HepG2 (cell line): ENCODE data around the gene ARFGAP1. TPM values are rescaled to one million over a fixed set of nuclear protein-coding genes. Genes with fewer than 3 reads are reported as not detected.

Experiments used
- ATAC-seq: fragments of 200-7000 bp; cut with Tn5 transposase; 3 replicates; pipeline ENCODE4 v1.9.1; 2020; ENCODE audit warnings: mild to moderate bottlenecking, moderate library complexity
- BruUV-seq: library from RNA; stranded (reverse); fragments of 400-500 nt; replicated peaks from 2 replicates; lab custom pipeline; 2021; lab: Mats Ljungman, UMichigan
- CTCF ChIA-PET: fragments of 300-600 bp; formaldehyde crosslinking; extraction: SDS; loops from one replicate; lab custom pipeline; 2021; ENCODE audit warnings: low total read pairs, inconsistent platforms, low intra/inter-chr PET ratio; lab: Yijun Ruan, JAX
- POLR2A ChIA-PET: fragments of 350-600 bp; sonication (Branson Sonifier 250); formaldehyde crosslinking; loops from one replicate; lab custom pipeline; 2020; ENCODE audit warnings: antibody characterized with exemption, inconsistent platforms; lab: Yijun Ruan, JAX
- DNase-seq: peaks from one replicate; pipeline ENCODE4 v3.0.0-alpha.2; 2015; ENCODE audit warnings: low spot score
- FAIRE-seq: peaks from 3 replicates; lab custom pipeline; 2011; peaks lifted over from hg19 to GRCh38; lab: Jason Lieb, UNC
- H2AFZ ChIP-seq: one replicate; pipeline ENCODE4 v1.6.1; 2011; ENCODE audit warnings: low read length, inconsistent platforms
- H3K27ac ChIP-seq: fragments of 300-600 bp; 3 replicates; pipeline ENCODE4 v1.8.0; 2011; ENCODE audit warnings: mixed run types, mild to moderate bottlenecking, mixed read lengths, low read length, inconsistent platforms; ENCODE audit not compliant: insufficient read depth; ENCODE audit errors: extremely low read length
- H3K27me3 ChIP-seq, 2 experiments: fragments of 200-600 bp in 1 of 2; 2 replicates in 1 of 2; 3 replicates in 1 of 2; pipeline versions ENCODE4 v1.6.0 to v1.8.0; 2011; ENCODE audit warnings: low read length in 2 of 2, mild to moderate bottlenecking in 2 of 2, moderate library complexity in 2 of 2, inconsistent platforms in 1 of 2; ENCODE audit not compliant: insufficient read depth in 2 of 2, control insufficient read depth in 1 of 2
- H3K36me3 ChIP-seq, 2 experiments: fragments of 200-600 bp in 1 of 2; replicated peaks in 1 of 2; 2 replicates in 1 of 2; 3 replicates in 1 of 2; pipeline versions ENCODE4 v1.5.1 to v1.8.0; 2011; ENCODE audit warnings: low read length in 2 of 2, inconsistent platforms in 1 of 2; ENCODE audit not compliant: insufficient read depth in 2 of 2, control insufficient read depth in 1 of 2
- H3K4me1 ChIP-seq: 2 replicates; pipeline ENCODE4 v1.5.1; 2012; ENCODE audit warnings: low read length, inconsistent platforms; ENCODE audit not compliant: insufficient read depth
- H3K4me2 ChIP-seq: 2 replicates; pipeline ENCODE4 v1.6.0; 2011; ENCODE audit warnings: low read depth, low read length, inconsistent platforms
- H3K4me3 ChIP-seq, 3 experiments: fragments of 200-600 bp in 1 of 3; sonication (generic), shearing (Covaris generic) in 1 of 3; replicated peaks in 1 of 3; 2 replicates each; pipeline ENCODE4 v1.5.1; 2011 to 2016; ENCODE audit warnings: low read length in 3 of 3, inconsistent platforms in 2 of 3, low read depth in 2 of 3, mild to moderate bottlenecking in 2 of 3, control low read depth in 1 of 3, mixed read lengths in 1 of 3; ENCODE audit not compliant: insufficient read depth in 1 of 3
- H3K79me2 ChIP-seq: one replicate; pipeline ENCODE4 v1.6.1; 2011; ENCODE audit warnings: low read length, inconsistent platforms; ENCODE audit not compliant: insufficient read depth
- H3K9ac ChIP-seq: 2 replicates; pipeline ENCODE4 v1.6.0; 2011; ENCODE audit warnings: mild to moderate bottlenecking, low read depth, low read length, inconsistent platforms; ENCODE audit not compliant: insufficient read depth
- H3K9me3 ChIP-seq: 2 replicates; pipeline ENCODE4 v1.5.1; 2012; ENCODE audit warnings: mild to moderate bottlenecking, low read length
- H4K20me1 ChIP-seq: 2 replicates; pipeline ENCODE4 v1.6.0; 2011; ENCODE audit warnings: inconsistent platforms, mild to moderate bottlenecking, low read length, moderate library complexity; ENCODE audit not compliant: insufficient read depth
- AGO2 ChIP-seq: fragments of 200-400 bp; formaldehyde crosslinking; optimal IDR thresholded peaks from 2 replicates; pipeline ENCODE3; 2017; ENCODE audit warnings: mild to moderate bottlenecking, low read depth, low read length, moderate library complexity
- FLYWCH1 ChIP-seq: sonication (generic); formaldehyde crosslinking; IDR thresholded peaks from 2 replicates; pipeline ENCODE4 v1.8.1; 2023; ENCODE audit warnings: mild to moderate bottlenecking, missing genetic modification reagents
- MATR3 ChIP-seq: sonication (generic); formaldehyde crosslinking; IDR thresholded peaks from 2 replicates; pipeline ENCODE4 v1.4.0; 2020; ENCODE audit warnings: missing genetic modification reagents
- POLR2A ChIP-seq, 2 experiments: IDR thresholded peaks; 2 replicates each; pipeline ENCODE4 v1.6.1; 2011; ENCODE audit warnings: low read depth in 2 of 2, low read length in 2 of 2, mild to moderate bottlenecking in 1 of 2, moderate library complexity in 1 of 2; ENCODE audit not compliant: insufficient read depth in 1 of 2
- POLR2AphosphoS5 ChIP-seq: IDR thresholded peaks from 2 replicates; pipeline ENCODE4 v1.6.1; 2012; ENCODE audit warnings: low read depth, low read length
- SMYD3 ChIP-seq: sonication (generic); formaldehyde crosslinking; IDR thresholded peaks from 2 replicates; pipeline ENCODE4 v1.8.1; 2023; ENCODE audit warnings: mild to moderate bottlenecking, missing genetic modification reagents
- SRSF4 ChIP-seq: fragments of 200-400 bp; formaldehyde crosslinking; IDR thresholded peaks from one replicate; pipeline ENCODE4 v1.6.1; 2018; ENCODE audit warnings: mild to moderate bottlenecking, low read depth, low read length, moderate library complexity; ENCODE audit not compliant: poor library complexity, severe bottlenecking
- TRIM24 ChIP-seq: sonication (generic); formaldehyde crosslinking; IDR thresholded peaks from 2 replicates; pipeline ENCODE4 v1.8.0; 2022; ENCODE audit warnings: mild to moderate bottlenecking, missing genetic modification reagents
- ZNF263 ChIP-seq: sonication (generic); formaldehyde crosslinking; IDR thresholded peaks from 2 replicates; pipeline ENCODE4 v1.4.0; 2020; ENCODE audit warnings: missing genetic modification reagents
- ZNF335 ChIP-seq: sonication (generic); formaldehyde crosslinking; IDR thresholded peaks from 2 replicates; pipeline ENCODE4 v1.4.0; 2020; ENCODE audit warnings: missing genetic modification reagents
- WGBS: methylation state at CpG from one replicate; pipeline ENCODE4 v1.1.6; 2017; ENCODE audit warnings: low lambda C conversion rate; 5-methylcytosine and 5-hydroxymethylcytosine counted together
- in situ Hi-C: cut with HindIII; loops from 2 replicates; pipeline ENCODE4 v1.10.0; 2017; ENCODE audit warnings: low pct_unique_long_range_greater_than_20kb; ENCODE audit not compliant: extremely low pct_ligation_motif_present
- intact Hi-C: fragments of 100-400 bp; cut with micrococcal nuclease; formaldehyde crosslinking; loops from one replicate; pipeline ENCODE4 v1.10.0; 2022; ENCODE audit not compliant: unreplicated experiment
- polyA plus RNA-seq, 8 experiments: library from polyadenylated mRNA; depleted of rRNA in 3 of 8; stranded (reverse) in 7 of 8; unstranded in 1 of 8; fragments of >200 nt; fragmentation: Illumina TruSeq in 4 of 8; extraction: Trizol in 4 of 8; gene quantifications; 2 replicates each; pipeline versions ENCODE4 v1.2.1 to v1.2.3, GENCODE V29; 2011 to 2016; ENCODE audit warnings: low read depth in 4 of 8, missing spikeins in 1 of 8, mixed read lengths in 1 of 8; ENCODE audit not compliant: insufficient read depth in 1 of 8
- total RNA-seq, 5 experiments: library from RNA; depleted of rRNA; stranded (reverse); fragments of >200 nt; fragmentation: Illumina TruSeq; extraction: Trizol; gene quantifications; 2 replicates each; pipeline ENCODE4 v1.2.3, GENCODE V29; 2016; ENCODE audit warnings: low read depth in 1 of 5
- TF ChIP-seq, protein P1 (sequence below): sonication (generic); formaldehyde crosslinking; IDR thresholded peaks from 2 replicates; pipeline ENCODE4 v1.8.0; 2022; ENCODE audit warnings: mild to moderate bottlenecking, missing genetic modification reagents, borderline replicate concordance
- TF ChIP-seq, protein P2 (sequence below): sonication (generic); formaldehyde crosslinking; IDR thresholded peaks from 2 replicates; pipeline ENCODE4 v1.8.1; 2023; ENCODE audit warnings: missing genetic modification reagents, inconsistent platforms, borderline replicate concordance
- TF ChIP-seq, protein P3 (sequence below): sonication (generic); formaldehyde crosslinking; IDR thresholded peaks from 2 replicates; pipeline ENCODE4 v1.4.0; 2020; ENCODE audit warnings: mild to moderate bottlenecking, missing genetic modification reagents
- TF ChIP-seq, protein P4 (sequence below): IDR thresholded peaks from 2 replicates; pipeline ENCODE4 v1.6.1; 2016; ENCODE audit warnings: low read depth, borderline replicate concordance
- TF ChIP-seq, protein P5 (sequence below): sonication (generic); formaldehyde crosslinking; IDR thresholded peaks from 2 replicates; pipeline ENCODE4 v1.8.1; 2022; ENCODE audit warnings: low read depth, mild to moderate bottlenecking, missing genetic modification reagents

The ARFGAP1 gene
- total and polyA plus RNA-seq, 2 of the 13 experiments (the other 11 are each of a cell fraction or from before 2014, with no cell fraction given) = 132 TPM

DNA sequence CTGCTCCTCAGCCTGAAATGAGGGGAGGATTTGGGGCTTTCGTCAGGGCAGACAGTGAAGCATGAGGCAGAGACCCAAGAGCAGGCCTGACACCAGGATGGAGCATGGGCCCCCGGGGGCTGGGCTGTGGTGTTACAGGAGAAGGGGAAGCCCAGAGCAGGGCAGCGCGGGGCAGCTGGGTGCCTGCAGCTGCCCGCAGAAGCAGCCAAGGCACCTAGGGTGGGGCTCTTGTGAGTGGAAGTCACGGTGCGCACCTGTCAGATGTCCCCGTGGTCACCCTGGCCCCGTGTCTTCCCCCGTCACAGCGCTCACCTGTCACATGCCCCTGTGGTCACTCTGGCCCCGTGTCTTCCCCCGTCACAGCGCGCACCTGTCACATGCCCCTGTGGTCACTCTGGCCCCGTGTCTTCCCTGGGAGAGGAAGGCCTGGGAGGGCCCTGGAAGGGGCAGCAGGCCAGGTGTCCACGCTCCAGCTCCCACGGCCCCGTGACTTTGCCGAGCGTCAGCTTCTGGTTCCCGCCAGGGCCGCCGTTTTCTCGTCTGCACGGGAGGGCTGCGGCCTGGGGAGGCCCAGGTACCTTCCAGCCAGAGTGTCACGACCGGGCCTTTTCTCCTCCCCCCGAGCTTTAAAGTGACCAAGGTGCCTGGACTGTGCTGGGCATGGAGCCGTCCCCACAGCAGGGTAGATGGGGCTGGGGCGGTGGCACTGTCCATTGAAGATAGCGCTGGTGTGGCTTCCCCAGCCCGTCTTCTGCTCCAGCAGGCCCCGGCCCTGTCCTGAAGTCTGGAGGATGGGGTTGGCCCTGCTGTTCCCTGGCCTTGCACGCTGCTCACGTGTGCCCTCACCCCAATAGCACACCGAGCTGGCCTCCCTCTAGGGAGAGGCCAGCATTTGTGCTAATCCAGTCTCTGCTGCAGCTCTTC, 9.4 kb downstream of the ARFGAP1 start (continued):
- TF ChIP-seq, protein P1, sequence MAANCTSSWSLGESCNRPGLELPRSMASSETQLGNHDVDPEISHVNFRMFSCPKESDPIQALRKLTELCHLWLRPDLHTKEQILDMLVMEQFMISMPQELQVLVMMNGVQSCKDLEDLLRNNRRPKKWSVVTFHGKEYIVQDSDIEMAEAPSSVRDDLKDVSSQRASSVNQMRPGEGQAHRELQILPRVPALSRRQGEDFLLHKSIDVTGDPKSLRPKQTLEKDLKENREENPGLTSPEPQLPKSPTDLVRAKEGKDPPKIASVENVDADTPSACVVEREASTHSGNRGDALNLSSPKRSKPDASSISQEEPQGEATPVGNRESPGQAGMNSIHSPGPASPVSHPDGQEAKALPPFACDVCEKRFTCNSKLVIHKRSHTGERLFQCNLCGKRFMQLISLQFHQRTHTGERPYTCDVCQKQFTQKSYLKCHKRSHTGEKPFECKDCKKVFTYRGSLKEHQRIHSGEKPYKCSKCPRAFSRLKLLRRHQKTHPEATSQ (CRISPR knock-in tag) = no peak

DNA sequence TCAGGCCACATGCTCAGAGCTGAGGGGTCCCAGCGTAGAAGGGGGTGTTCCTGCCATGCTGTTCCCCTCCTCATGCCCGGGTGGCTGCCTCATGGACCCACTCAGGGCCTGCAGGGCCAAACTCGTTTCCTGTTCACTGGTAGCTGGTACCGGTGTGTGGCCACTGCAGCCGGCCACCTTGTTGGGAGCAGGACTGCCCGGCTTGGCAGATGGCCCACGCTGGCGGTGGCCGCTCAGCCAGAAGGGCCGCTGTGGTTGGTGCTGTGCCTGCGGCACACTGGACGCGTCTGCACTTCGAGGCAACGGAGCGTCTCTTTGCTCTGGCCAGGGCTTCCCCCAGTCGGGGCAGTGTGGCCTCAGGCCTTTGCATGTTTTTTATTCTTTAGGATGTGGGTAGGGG, 10.3 kb downstream of the ARFGAP1 start:
- H3K9me3 ChIP-seq = no peaks in the 10 kb centered on the region
- no peaks in the 10 kb centered on the region for H3K4me1 ChIP-seq
- H2AFZ ChIP-seq = no peak overlapping the region
- H3K36me3 ChIP-seq = peaks cover 46 to 76% of the 10 kb centered on the region in 2 experiments
- no peaks in the 10 kb centered on the region; the same call in 1 of the 2 replicates for H4K20me1 ChIP-seq
- no peak overlapping the region for H3K9ac ChIP-seq
- no peak overlapping the region for H3K4me2 ChIP-seq
- no peak for FAIRE-seq
- H3K27ac ChIP-seq = no peak overlapping the region
- CTCF ChIA-PET = no interaction called here
- H3K27me3 ChIP-seq = no peaks in the 10 kb centered on the region
- in situ Hi-C loops = no loop called here
- 100% methylated on average over 9 of the region's 17 CpGs for WGBS
- no peaks in the 10 kb centered on the region for H3K79me2 ChIP-seq
- no peak for ATAC-seq
- H3K4me3 ChIP-seq = no peak overlapping the region
- no peak for DNase-seq
- intact Hi-C loops = no loop called here
- BruUV-seq = no TSS peak
- POLR2A ChIA-PET = interaction anchor here (1.5 kb wide), 1 partner anchor 10 kb away, joined by 4 read pairs; the partner anchor contains the start of gene ARFGAP1
- TF ChIP-seq, protein P2, sequence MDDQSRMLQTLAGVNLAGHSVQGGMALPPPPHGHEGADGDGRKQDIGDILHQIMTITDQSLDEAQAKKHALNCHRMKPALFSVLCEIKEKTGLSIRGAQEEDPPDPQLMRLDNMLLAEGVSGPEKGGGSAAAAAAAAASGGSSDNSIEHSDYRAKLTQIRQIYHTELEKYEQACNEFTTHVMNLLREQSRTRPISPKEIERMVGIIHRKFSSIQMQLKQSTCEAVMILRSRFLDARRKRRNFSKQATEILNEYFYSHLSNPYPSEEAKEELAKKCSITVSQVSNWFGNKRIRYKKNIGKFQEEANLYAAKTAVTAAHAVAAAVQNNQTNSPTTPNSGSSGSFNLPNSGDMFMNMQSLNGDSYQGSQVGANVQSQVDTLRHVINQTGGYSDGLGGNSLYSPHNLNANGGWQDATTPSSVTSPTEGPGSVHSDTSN = no peak
- no peak for TF ChIP-seq TRIM24
- TF ChIP-seq, protein P3, sequence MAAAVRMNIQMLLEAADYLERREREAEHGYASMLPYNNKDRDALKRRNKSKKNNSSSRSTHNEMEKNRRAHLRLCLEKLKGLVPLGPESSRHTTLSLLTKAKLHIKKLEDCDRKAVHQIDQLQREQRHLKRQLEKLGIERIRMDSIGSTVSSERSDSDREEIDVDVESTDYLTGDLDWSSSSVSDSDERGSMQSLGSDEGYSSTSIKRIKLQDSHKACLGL = no peak
- no peak for TF ChIP-seq MATR3 (CRISPR knock-in tag)
- no peak for TF ChIP-seq POLR2AphosphoS5
- no peak for TF ChIP-seq SMYD3 (CRISPR knock-in tag)
- TF ChIP-seq ZNF335 (CRISPR knock-in tag) = no peak
- TF ChIP-seq FLYWCH1 (CRISPR knock-in tag) = no peak
- TF ChIP-seq, protein P4, sequence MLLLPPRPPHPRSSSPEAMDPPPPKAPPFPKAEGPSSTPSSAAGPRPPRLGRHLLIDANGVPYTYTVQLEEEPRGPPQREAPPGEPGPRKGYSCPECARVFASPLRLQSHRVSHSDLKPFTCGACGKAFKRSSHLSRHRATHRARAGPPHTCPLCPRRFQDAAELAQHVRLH (CRISPR knock-in tag) = no peak
- TF ChIP-seq ZNF263 (CRISPR knock-in tag) = no peak
- TF ChIP-seq, protein P5, sequence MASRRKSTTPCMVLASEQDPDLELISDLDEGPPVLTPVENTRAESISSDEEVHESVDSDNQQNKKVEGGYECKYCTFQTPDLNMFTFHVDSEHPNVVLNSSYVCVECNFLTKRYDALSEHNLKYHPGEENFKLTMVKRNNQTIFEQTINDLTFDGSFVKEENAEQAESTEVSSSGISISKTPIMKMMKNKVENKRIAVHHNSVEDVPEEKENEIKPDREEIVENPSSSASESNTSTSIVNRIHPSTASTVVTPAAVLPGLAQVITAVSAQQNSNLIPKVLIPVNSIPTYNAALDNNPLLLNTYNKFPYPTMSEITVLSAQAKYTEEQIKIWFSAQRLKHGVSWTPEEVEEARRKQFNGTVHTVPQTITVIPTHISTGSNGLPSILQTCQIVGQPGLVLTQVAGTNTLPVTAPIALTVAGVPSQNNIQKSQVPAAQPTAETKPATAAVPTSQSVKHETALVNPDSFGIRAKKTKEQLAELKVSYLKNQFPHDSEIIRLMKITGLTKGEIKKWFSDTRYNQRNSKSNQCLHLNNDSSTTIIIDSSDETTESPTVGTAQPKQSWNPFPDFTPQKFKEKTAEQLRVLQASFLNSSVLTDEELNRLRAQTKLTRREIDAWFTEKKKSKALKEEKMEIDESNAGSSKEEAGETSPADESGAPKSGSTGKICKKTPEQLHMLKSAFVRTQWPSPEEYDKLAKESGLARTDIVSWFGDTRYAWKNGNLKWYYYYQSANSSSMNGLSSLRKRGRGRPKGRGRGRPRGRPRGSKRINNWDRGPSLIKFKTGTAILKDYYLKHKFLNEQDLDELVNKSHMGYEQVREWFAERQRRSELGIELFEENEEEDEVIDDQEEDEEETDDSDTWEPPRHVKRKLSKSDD (CRISPR knock-in tag) = no peak
- TF ChIP-seq POLR2A (IDR thresholded peaks at IDR 0.05; ENCODE audit: insufficient read depth in 1 of 2, low read depth in 2 of 2, low read length in 2 of 2) = 0 out of 4 replicates have a peak, but pooled peaks of 1 of the 2 experiments have one; percentile 4
- TF ChIP-seq SRSF4 = no peak
- peak; percentile 9 for TF ChIP-seq AGO2
